Measurements from ENCODE around the gene PPT2.
"Not testable (repeated sequence)": the region's sequence is repeated elsewhere in the genome, so short reads cannot be mapped to it uniquely, and the experiment has no call there.

The PPT2 gene

DNA sequence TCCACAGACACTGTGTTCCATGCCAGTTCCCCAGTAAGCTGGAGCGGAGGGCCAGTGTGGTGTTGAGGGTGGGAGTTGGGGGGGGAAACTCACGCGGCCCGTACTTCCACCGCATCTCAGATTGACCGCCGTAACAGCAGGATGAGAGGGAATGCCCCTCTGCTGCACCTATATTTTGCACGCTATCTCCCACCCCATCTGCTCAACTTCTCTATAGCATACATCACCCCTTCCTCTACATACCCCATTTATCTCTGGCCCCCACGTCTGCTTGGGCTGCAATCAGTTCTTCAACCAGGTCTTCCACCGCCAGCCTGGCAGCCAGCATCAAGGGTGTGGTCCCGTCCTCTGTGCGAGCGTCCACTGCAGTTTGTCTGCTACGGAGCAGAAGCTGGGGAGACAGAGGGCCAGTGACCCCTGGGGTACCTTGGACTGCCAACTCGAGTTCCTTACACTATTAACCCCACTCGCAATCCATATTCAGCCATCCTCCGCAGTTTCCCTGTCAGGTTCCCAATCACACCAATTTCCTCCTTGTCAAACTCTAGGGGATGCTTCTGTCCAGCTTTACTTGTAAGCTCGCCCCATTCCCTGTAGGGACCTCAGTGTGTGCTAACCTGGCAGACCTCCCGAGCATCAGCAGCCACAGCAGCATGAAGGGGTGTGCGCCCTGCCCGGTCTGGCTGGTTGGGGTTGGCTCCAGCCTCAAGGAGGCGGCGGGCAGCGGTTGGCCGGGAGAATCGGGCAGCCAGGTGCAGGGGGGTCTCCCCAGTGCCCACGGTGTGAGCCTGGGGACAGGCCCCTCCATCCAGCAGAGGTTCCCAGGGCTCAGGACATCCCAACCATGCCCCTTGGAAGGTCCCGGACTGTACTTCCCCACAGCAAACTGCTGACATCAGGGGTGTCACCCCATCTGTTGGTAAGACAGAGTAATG lies 43.0 kb downstream of the PPT2 start:
- no peak for DNase-seq (ENCODE audit: low read depth, low spot score)
- peak overlapping the region; percentile 93 for H3K27ac ChIP-seq

- no peak for DNase-seq (ENCODE audit: low read depth, low spot score)
- no peak overlapping the region for H3K27ac ChIP-seq
These were observed 44.4 kb downstream of the PPT2 start for GRCh38 chr6:32198345-32198696.

GRCh38 chr6:32198866-32199265 lies 44.9 kb downstream of the PPT2 start:
- no peak overlapping the region for H3K27ac ChIP-seq
- DNase-seq (ENCODE audit: low read depth, low spot score), result no peak

DNA sequence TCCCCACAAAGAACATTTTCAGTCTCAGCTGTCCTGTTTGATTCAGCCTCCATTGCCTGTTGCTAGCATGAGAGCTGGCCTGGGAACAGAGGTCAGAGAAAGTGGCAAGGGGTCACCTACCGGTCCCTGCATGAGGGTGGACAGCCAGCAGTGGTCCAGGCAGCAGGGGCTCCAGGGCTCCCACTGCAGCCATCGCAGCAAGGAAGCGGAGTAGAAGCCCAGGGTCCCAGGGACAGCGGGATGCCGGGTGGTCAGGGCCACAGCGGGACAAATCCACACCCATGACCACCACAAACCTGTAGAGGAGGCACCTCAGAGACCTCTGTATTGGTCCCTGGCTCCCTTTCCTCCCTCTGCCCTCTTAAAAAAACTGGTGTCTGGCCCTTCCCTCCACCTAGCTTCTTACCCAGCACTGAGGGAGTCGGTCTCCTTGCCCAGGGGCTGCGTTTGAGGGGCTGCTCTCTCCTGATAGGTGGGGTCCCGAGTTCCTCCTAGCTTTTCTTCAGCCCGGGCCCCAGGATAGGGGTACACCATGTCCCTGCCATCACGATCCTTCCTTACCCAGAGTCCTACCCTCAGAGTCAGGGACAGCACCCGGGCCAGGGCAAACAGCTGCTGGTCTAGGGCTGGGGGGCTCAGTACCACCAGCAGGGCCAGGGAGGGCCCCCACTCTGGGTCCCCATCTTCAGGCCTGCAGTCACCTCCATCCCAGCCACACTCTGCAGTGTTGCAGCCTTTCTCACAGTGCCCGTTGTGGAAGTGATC lies 47.0 kb downstream of the PPT2 start:
- no peak overlapping the region for H3K27ac ChIP-seq
- no peak for DNase-seq (ENCODE audit: low read depth, low spot score)

DNA sequence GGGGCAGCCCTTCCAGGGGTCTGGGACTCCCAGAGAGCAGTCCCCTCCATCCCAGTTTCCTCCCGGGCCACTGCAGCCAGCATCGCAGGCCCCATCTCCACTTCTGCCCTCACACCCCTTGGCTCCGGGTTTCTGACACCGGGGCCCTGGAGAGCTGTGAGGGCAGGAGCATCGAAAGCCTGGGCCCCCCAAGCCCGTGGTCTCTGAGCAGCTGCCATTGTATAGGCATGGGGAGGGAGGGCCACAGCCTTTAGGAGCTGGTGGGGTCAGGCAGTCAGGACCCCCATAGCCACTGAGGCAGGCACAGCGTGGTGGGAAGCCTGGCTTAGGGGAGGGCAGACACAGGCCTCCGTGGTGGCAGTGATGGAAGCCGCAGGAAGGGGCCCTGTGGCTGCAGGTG lies 48.2 kb downstream of the PPT2 start:
- H3K27ac ChIP-seq, result no peak overlapping the region
- DNase-seq (ENCODE audit: low read depth, low spot score), result no peak

- no peak for DNase-seq (ENCODE audit: low read depth, low spot score)
These were observed 49.7 kb downstream of the PPT2 start for GRCh38 chr6:32203426-32204267.

DNA sequence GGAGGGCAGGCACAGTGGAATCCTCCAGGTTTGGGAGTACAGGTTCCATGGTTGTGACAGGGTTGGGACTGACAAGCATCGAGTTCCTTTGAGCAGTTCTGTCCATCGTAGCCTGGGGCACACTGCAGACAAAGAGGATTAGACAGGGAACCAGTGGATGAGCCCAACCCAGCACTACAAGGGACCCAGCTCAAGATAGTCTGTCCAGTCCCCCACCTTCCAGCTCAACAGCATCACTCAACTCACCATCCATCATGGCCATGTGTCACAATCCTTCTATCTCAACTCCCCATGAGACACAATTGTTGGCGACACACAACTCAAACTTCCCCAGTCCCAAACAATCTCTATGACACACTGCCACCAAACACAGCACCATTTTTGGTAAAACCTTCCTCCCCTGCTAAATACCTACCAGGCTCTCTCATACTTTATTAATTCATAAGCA lies 50.4 kb downstream of the PPT2 start:
- DNase-seq (ENCODE audit: low read depth, low spot score), result no peak
- no peak overlapping the region for H3K27ac ChIP-seq

More at GRCh38 chr6:32203426-32204267, 49.7 kb downstream of the PPT2 start:
- no peak overlapping the region for H3K27ac ChIP-seq

DNA sequence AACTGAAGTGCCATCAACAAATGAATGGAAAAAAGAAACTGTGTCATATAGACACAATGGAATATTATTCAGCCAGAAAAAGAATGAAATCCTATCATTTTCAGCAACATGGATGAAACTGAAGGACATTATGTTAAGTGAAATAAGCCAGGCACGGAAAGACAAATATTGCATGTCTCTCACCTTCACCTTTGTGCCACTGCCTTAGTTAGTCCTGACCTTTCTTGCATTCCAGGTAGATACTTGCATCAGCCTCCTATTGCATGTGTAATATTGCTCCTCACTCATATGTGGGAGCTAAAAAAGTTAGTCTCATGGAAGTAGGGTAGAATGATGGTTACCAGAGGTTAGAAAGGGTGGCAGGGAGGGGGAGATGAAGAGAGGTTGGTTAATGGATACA lies 55.1 kb downstream of the PPT2 start:
- no peak for DNase-seq (ENCODE audit: low read depth, low spot score)

DNA sequence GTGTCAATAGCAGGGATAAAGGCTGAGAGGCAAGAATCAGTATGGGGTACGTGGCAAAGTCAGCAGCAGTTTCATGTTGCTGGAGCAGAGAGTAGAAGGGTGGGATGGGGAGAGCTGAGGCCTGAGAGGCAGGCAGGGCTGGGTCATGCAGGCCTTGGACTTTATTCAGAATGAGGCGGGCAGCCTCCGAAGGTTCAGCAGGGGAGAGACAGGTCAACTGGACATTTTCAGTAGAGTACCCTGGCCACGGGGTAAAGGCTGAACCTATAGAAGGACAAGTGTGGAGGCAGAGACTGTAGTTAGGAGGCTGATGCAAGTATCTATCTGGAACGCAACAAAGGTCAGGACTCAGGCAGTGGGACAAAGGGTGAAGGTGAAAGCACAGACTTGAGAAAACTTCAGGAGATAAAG lies 56.3 kb downstream of the PPT2 start:
- no peak for DNase-seq (ENCODE audit: low read depth, low spot score)
- H3K27ac ChIP-seq, result no peak overlapping the region

More for the DNA sequence above, 55.1 kb downstream of the PPT2 start:
- no peak overlapping the region for H3K27ac ChIP-seq

DNA sequence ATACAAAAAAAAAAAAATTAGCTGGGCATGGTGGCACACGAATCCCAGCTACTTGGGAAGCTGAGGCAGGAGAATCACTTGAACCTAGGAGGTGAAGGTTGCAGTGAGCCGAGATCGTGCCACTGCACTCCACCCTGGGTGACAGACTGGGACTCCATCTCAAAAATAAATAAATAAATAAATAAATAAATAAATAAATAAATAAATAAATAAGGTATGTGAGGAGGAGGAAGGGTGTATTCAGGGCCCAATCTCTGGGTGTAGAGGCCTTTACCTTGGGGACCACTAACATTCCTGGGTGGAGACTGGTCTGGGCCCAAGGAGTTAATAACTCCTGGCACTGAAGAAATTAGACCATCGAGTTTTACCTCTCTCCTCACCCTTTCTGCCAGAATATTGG lies 57.5 kb downstream of the PPT2 start:
- not testable (repeated sequence) for H3K27ac ChIP-seq; DNase-seq (ENCODE audit: low read depth, low spot score)

- DNase-seq (ENCODE audit: low read depth, low spot score), result no peak
- no peak overlapping the region for H3K27ac ChIP-seq
These were observed 58.3 kb downstream of the PPT2 start for GRCh38 chr6:32212076-32212760.
